ENCODE measurements around the gene TUBA4A.

TUBA4A gene

GRCh38 chr2:219229305-219230058 is 24.2 kb downstream of the TUBA4A start, which contains the start of the genes ANKZF1 and ATG9A:
Gene ANKZF1, plus strand, starts transcription at chr2:219229806. Its CDS starts 452 bp downstream, at chr2:219230258.
Gene ATG9A, minus strand, starts transcription at chr2:219229636. Its CDS starts 1,612 bp downstream, at chr2:219228024.
- DNase-seq = peak; percentile 54

GRCh38 chr2:219228911-219229304 is 24.8 kb downstream of the TUBA4A start:
- no peak for DNase-seq

- DNase-seq = no peak
These were observed 25.4 kb downstream of the TUBA4A start for GRCh38 chr2:219228041-219228910.

- no peak for DNase-seq
These were observed 28.4 kb downstream of the TUBA4A start for GRCh38 chr2:219225350-219225749.

- DNase-seq = no peak
These were observed 29.7 kb downstream of the TUBA4A start for GRCh38 chr2:219223831-219224610.

GRCh38 chr2:219221957-219222518 is 31.7 kb downstream of the TUBA4A start:
- no peak for DNase-seq

GRCh38 chr2:219220652-219221402 is 32.9 kb downstream of the TUBA4A start:
- DNase-seq = no peak

- no peak for DNase-seq
These were observed 33.8 kb downstream of the TUBA4A start for GRCh38 chr2:219219784-219220532.

GRCh38 chr2:219218732-219219701 is 34.7 kb downstream of the TUBA4A start, which contains the start of gene ABCB6:
Gene ABCB6, minus strand, starts transcription at chr2:219218958. Its CDS starts 285 bp downstream, at chr2:219218673.
- DNase-seq = no peak

- no peak for DNase-seq
These were observed 35.4 kb downstream of the TUBA4A start for GRCh38 chr2:219218217-219218731.

- DNase-seq = no peak
These were observed 37.2 kb downstream of the TUBA4A start for GRCh38 chr2:219216535-219216915.

GRCh38 chr2:219215871-219216534 is 37.7 kb downstream of the TUBA4A start:
- DNase-seq = no peak

GRCh38 chr2:219214786-219215185 is 38.9 kb downstream of the TUBA4A start:
- DNase-seq = no peak

GRCh38 chr2:219214141-219214540 is 39.6 kb downstream of the TUBA4A start:
- no peak for DNase-seq

- DNase-seq = no peak
These were observed 40.1 kb downstream of the TUBA4A start for GRCh38 chr2:219213486-219214071.

- no peak for DNase-seq
These were observed 40.7 kb downstream of the TUBA4A start for GRCh38 chr2:219213026-219213415.

GRCh38 chr2:219210886-219211362 is 42.8 kb downstream of the TUBA4A start:
- no peak for DNase-seq

GRCh38 chr2:219210196-219210885 is 43.4 kb downstream of the TUBA4A start:
- no peak for DNase-seq
